GM19455 (cell line): ENCODE data around the gene ATP2A1.

Source experiments
- ATAC-seq: cut with Tn5 transposase; IDR thresholded peaks from one replicate; pipeline ENCODE4 v1.9.1; 2021; ENCODE audit not compliant: unreplicated experiment

ATP2A1 gene

GRCh38 chr16:28878083-28878926, at the start of gene ATP2A1:
Gene ATP2A1, plus strand, starts transcription at chr16:28878488. Its CDS starts 184 bp downstream, at chr16:28878672.
- ATAC-seq, result no peak

- no peak for ATAC-seq
Observed at GRCh38 chr16:28829747-28830146, 48.5 kb upstream of the ATP2A1 start.

GRCh38 chr16:28830531-28830930, 47.8 kb upstream of the ATP2A1 start:
- no peak for ATAC-seq

- no peak for ATAC-seq
Observed at GRCh38 chr16:28834349-28834748, 43.9 kb upstream of the ATP2A1 start.

- ATAC-seq, result no peak
Observed at GRCh38 chr16:28834873-28835863, 43.1 kb upstream of the ATP2A1 start.

- ATAC-seq, result no peak
Observed at GRCh38 chr16:28835864-28836760, 42.2 kb upstream of the ATP2A1 start.

GRCh38 chr16:28836761-28837064, 41.6 kb upstream of the ATP2A1 start:
- no peak for ATAC-seq

- ATAC-seq, result no peak
Observed at GRCh38 chr16:28837672-28838557, 40.4 kb upstream of the ATP2A1 start.

GRCh38 chr16:28838558-28838918, 39.8 kb upstream of the ATP2A1 start:
- no peak for ATAC-seq

- ATAC-seq, result no peak
Observed at GRCh38 chr16:28839004-28839639, 39.2 kb upstream of the ATP2A1 start.

GRCh38 chr16:28839899-28840298, 38.4 kb upstream of the ATP2A1 start:
- ATAC-seq, result no peak

GRCh38 chr16:28842696-28843095, 35.6 kb upstream of the ATP2A1 start:
- no peak for ATAC-seq

GRCh38 chr16:28843766-28844165, 34.5 kb upstream of the ATP2A1 start:
- no peak for ATAC-seq

- ATAC-seq, result no peak
Observed at GRCh38 chr16:28844226-28844885, 33.9 kb upstream of the ATP2A1 start.

- no peak for ATAC-seq
Observed at GRCh38 chr16:28845293-28845692, 33.0 kb upstream of the ATP2A1 start.

GRCh38 chr16:28845761-28846079, 32.6 kb upstream of the ATP2A1 start:
- peak; percentile 2 for ATAC-seq

GRCh38 chr16:28846080-28846932, 32.0 kb upstream of the ATP2A1 start, which contains the start of gene TUFM:
Gene TUFM, minus strand, starts transcription at chr16:28846348. Its CDS starts 79 bp downstream, at chr16:28846269.
- ATAC-seq, result peak; percentile 84

- ATAC-seq, result peak; percentile 8
Observed at GRCh38 chr16:28846933-28847273, 31.4 kb upstream of the ATP2A1 start.
